Panc1 (cell line): ENCODE data around the gene APCDD1L. TPM values are rescaled to one million over a fixed set of nuclear protein-coding genes. Genes with fewer than 3 reads are reported as not detected.

Experiments
- ATAC-seq: fragments of 200-7000 bp; cut with Tn5 transposase; 2 replicates; pipeline ENCODE4 v1.9.1; 2020; ENCODE audit warnings: mild to moderate bottlenecking, moderate library complexity
- BruUV-seq: library from RNA; stranded (reverse); fragments of 400-500 nt; replicated peaks from 2 replicates; lab custom pipeline; 2021; lab: Mats Ljungman, UMichigan
- CTCF ChIA-PET: fragments of 300-600 bp; sonication (Branson Sonifier 250); formaldehyde crosslinking; loops from one replicate; lab custom pipeline; 2022; ENCODE audit warnings: antibody characterized with exemption; lab: Charles Lee
- POLR2A ChIA-PET: fragments of 300-600 bp; sonication (Branson Sonifier 250); formaldehyde crosslinking; loops from one replicate; lab custom pipeline; 2022; ENCODE audit warnings: antibody characterized with exemption; lab: Charles Lee
- DNase-seq: peaks from one replicate; pipeline ENCODE4 v3.0.0-alpha.2; 2010; ENCODE audit warnings: low read depth, low spot score
- H3K27ac ChIP-seq: 2 replicates; pipeline ENCODE4 v1.5.1; 2011; ENCODE audit warnings: mild to moderate bottlenecking, low read length, inconsistent platforms
- H3K27me3 ChIP-seq: fragments of 200-500 bp; sonication (Bioruptor generic); 2 replicates; pipeline ENCODE4 v1.6.0; 2014; ENCODE audit warnings: low read length, inconsistent platforms; ENCODE audit not compliant: control insufficient read depth, insufficient read depth
- H3K36me3 ChIP-seq: fragments of 200-500 bp; sonication (Bioruptor generic); 2 replicates; pipeline ENCODE4 v1.5.1; 2014; ENCODE audit warnings: inconsistent platforms, mild to moderate bottlenecking, low read length, moderate library complexity; ENCODE audit not compliant: control insufficient read depth, insufficient read depth
- H3K4me1 ChIP-seq: 2 replicates; pipeline ENCODE4 v1.5.1; 2011; ENCODE audit warnings: inconsistent platforms, mild to moderate bottlenecking, low read length, moderate library complexity; ENCODE audit not compliant: control insufficient read depth, insufficient read depth
- H3K4me3 ChIP-seq, 2 experiments: 2 replicates each; pipeline ENCODE4 v1.5.1; 2011 to 2012; ENCODE audit warnings: low read depth in 2 of 2, low read length in 2 of 2, mild to moderate bottlenecking in 2 of 2, inconsistent platforms in 1 of 2, moderate library complexity in 1 of 2
- H3K9me3 ChIP-seq: fragments of 200-500 bp; sonication (Bioruptor generic); 2 replicates; pipeline ENCODE4 v1.5.1; 2014; ENCODE audit warnings: low read depth, mild to moderate bottlenecking, inconsistent platforms, low read length, moderate library complexity; ENCODE audit not compliant: control insufficient read depth, insufficient read depth
- POLR2AphosphoS5 ChIP-seq: IDR thresholded peaks from 2 replicates; pipeline ENCODE4 v1.6.1; 2012; ENCODE audit warnings: mild to moderate bottlenecking, low read depth, low read length, moderate library complexity
- REST ChIP-seq, 2 experiments: IDR thresholded peaks; 2 replicates each; pipeline ENCODE4 v1.6.1; 2011 to 2012; ENCODE audit warnings: low read depth in 2 of 2, control low read depth in 1 of 2, low read length in 1 of 2, mild to moderate bottlenecking in 1 of 2, moderate library complexity in 1 of 2; ENCODE audit not compliant: insufficient read depth in 1 of 2
- SIN3A ChIP-seq: IDR thresholded peaks from 2 replicates; pipeline ENCODE4 v1.6.1; 2012; ENCODE audit warnings: low read depth, mild to moderate bottlenecking, low read length, moderate library complexity, borderline replicate concordance; ENCODE audit not compliant: insufficient read depth
- TCF7L2 ChIP-seq: IDR thresholded peaks from 2 replicates; pipeline ENCODE4 v1.6.1; 2011; ENCODE audit warnings: mild to moderate bottlenecking, low read depth, low read length, inconsistent platforms
- in situ Hi-C: cut with HindIII; loops from 2 replicates; pipeline ENCODE4 v1.10.0; 2016; ENCODE audit warnings: low sequenced_read_pairs, low pct_unique_long_range_greater_than_20kb
- intact Hi-C: fragments of 100-400 bp; cut with micrococcal nuclease; formaldehyde crosslinking; loops from one replicate; pipeline ENCODE4 v1.10.0; 2022; ENCODE audit not compliant: unreplicated experiment
- total RNA-seq: library from RNA; stranded (reverse); gene quantifications from one replicate; pipeline ENCODE4 v1.2.1, GENCODE V29; 2021; ENCODE audit not compliant: unreplicated experiment
- TF ChIP-seq, protein P1 (sequence below): fragments of 450-650 bp; IDR thresholded peaks from 2 replicates; pipeline ENCODE4 v1.5.1; 2017; ENCODE audit warnings: mild to moderate bottlenecking

APCDD1L gene
- total RNA-seq, 1 experiment from 2014 or later, result 0.62 TPM

GRCh38 chr20:58556961-58557360 is 41.8 kb upstream of the APCDD1L start:
- Histone ChIP-seq H3K27me3 (no peaks in the 10 kb centered on the region), H3K36me3 (no peaks in the 10 kb centered on the region), H3K27ac (no peak overlapping the region), H3K9me3 (no peaks in the 10 kb centered on the region), H3K4me3 (no peak overlapping the region), H3K4me1 (no peaks in the 10 kb centered on the region; the same call in 1 of the 2 replicates)
- ChIA-PET CTCF (no interaction called here), POLR2A (no interaction called here)
- TF ChIP-seq REST (IDR thresholded peaks at IDR 0.05; ENCODE audit: insufficient read depth in 1 of 2, low read depth in 2 of 2, low read length in 1 of 2), result no peak
- TF ChIP-seq SIN3A, result no peak
- TF ChIP-seq POLR2AphosphoS5, result no peak
- TF ChIP-seq, protein P1, sequence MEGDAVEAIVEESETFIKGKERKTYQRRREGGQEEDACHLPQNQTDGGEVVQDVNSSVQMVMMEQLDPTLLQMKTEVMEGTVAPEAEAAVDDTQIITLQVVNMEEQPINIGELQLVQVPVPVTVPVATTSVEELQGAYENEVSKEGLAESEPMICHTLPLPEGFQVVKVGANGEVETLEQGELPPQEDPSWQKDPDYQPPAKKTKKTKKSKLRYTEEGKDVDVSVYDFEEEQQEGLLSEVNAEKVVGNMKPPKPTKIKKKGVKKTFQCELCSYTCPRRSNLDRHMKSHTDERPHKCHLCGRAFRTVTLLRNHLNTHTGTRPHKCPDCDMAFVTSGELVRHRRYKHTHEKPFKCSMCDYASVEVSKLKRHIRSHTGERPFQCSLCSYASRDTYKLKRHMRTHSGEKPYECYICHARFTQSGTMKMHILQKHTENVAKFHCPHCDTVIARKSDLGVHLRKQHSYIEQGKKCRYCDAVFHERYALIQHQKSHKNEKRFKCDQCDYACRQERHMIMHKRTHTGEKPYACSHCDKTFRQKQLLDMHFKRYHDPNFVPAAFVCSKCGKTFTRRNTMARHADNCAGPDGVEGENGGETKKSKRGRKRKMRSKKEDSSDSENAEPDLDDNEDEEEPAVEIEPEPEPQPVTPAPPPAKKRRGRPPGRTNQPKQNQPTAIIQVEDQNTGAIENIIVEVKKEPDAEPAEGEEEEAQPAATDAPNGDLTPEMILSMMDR, result no peak
- TF ChIP-seq TCF7L2, result no peak
- in situ Hi-C loops (no loop called here), intact Hi-C loops (no loop called here)
- BruUV-seq, result no TSS peak
- no peak for ATAC-seq
- no peak for DNase-seq

GRCh38 chr20:58555078-58555765 is 40.0 kb upstream of the APCDD1L start:
- ChIA-PET CTCF (interaction anchor here (0.6 kb wide), 1 partner anchor 35 kb away, joined by 4 read pairs; no protein-coding TSS in a partner anchor), POLR2A (no interaction called here)
- no peaks in the 10 kb centered on the region for H3K27me3 ChIP-seq
- intact Hi-C loops (no loop called here), in situ Hi-C loops (no loop called here)
- no peak overlapping the region for H3K27ac ChIP-seq
- no peaks in the 10 kb centered on the region for H3K36me3 ChIP-seq
- no peaks in the 10 kb centered on the region for H3K9me3 ChIP-seq
- TF ChIP-seq TCF7L2 (no peak), POLR2AphosphoS5 (no peak), REST (IDR thresholded peaks at IDR 0.05; ENCODE audit: insufficient read depth in 1 of 2, low read depth in 2 of 2, low read length in 1 of 2) (no peak), SIN3A (no peak)
- TF ChIP-seq, protein P1, result no peak
- H3K4me1 ChIP-seq, result no peaks in the 10 kb centered on the region; the same call in 1 of the 2 replicates
- ATAC-seq (peak; percentile 55; the same call in 1 of the 2 replicates), DNase-seq (no peak)
- H3K4me3 ChIP-seq, result no peak overlapping the region
- no TSS peak for BruUV-seq
